GM12878 (cell line): ENCODE measurements around the gene MRPS18B. TPM values are rescaled to one million over a fixed set of nuclear protein-coding genes. Genes with fewer than 3 reads are reported as not detected.
A peak's percentile ranks its signal among the peaks of the same experiment; 100 is the strongest.
"Not testable (repeated sequence)": the region's sequence is repeated elsewhere in the genome, so short reads cannot be mapped to it uniquely, and the experiment has no call there.

Source experiments
- ATAC-seq: fragments of 200-7000 bp; cut with Tn5 transposase; 3 replicates; pipeline ENCODE4 v1.9.1; 2020; ENCODE audit warnings: mild to moderate bottlenecking, moderate library complexity
- BruUV-seq: library from RNA; stranded (reverse); fragments of 400-500 nt; replicated peaks from 2 replicates; lab custom pipeline; 2021; lab: Mats Ljungman, UMichigan
- CTCF ChIA-PET: fragments of 300-600 bp; sonication (Branson Sonifier 250); formaldehyde crosslinking; extraction: SDS; loops from one replicate; lab custom pipeline; 2021; ENCODE audit warnings: inconsistent platforms; lab: Yijun Ruan, JAX
- POLR2A ChIA-PET: fragments of 350-600 bp; formaldehyde crosslinking; extraction: SDS; loops from one replicate; lab custom pipeline; 2021; ENCODE audit warnings: inconsistent platforms; lab: Charles Lee
- RAD21 ChIA-PET: fragments of 300-600 bp; sonication (Branson Sonifier 250); formaldehyde crosslinking; loops from one replicate; lab custom pipeline; 2023; ENCODE audit warnings: antibody characterized with exemption; ENCODE audit not compliant: unreplicated experiment; lab: Charles Lee
- SMC1A ChIA-PET: fragments of 300-600 bp; sonication (Branson Sonifier 250); formaldehyde crosslinking; loops from one replicate; lab custom pipeline; 2023; ENCODE audit not compliant: unreplicated experiment, uncharacterized antibody; lab: Charles Lee
- DNase-seq: peaks from one replicate; pipeline ENCODE4 v3.0.0-alpha.2; 2011; ENCODE audit warnings: low read depth, low spot score
- FAIRE-seq: peaks from 3 replicates; lab custom pipeline; 2011; peaks lifted over from hg19 to GRCh38; lab: Jason Lieb, UNC
- H2AFZ ChIP-seq: 2 replicates; pipeline ENCODE4 v1.6.0; 2011; ENCODE audit warnings: low read depth, low read length, control low read depth; ENCODE audit not compliant: control insufficient read depth
- H3K27ac ChIP-seq: 2 replicates; pipeline ENCODE4 v1.5.1; 2011; ENCODE audit warnings: control low read depth; ENCODE audit not compliant: control insufficient read depth, insufficient read depth
- H3K27me3 ChIP-seq, 2 experiments: replicated peaks in 1 of 2; 2 replicates each; pipeline versions ENCODE4 v1.6.0 to v1.6.1; 2011; ENCODE audit warnings: low read length in 1 of 2; ENCODE audit not compliant: control insufficient read depth in 2 of 2, insufficient read depth in 2 of 2
- H3K36me3 ChIP-seq, 2 experiments: 2 replicates each; pipeline ENCODE4 v1.5.1; 2011; ENCODE audit warnings: low read length in 1 of 2; ENCODE audit not compliant: control insufficient read depth in 2 of 2, insufficient read depth in 2 of 2
- H3K4me1 ChIP-seq: 2 replicates; pipeline ENCODE4 v1.6.1; 2011; ENCODE audit warnings: mild to moderate bottlenecking, low read length, moderate library complexity, mixed read lengths; ENCODE audit not compliant: control insufficient read depth, insufficient read depth
- H3K4me2 ChIP-seq: 2 replicates; pipeline ENCODE4 v1.6.0; 2011; ENCODE audit warnings: control low read depth; ENCODE audit not compliant: control insufficient read depth, insufficient read depth
- H3K4me3 ChIP-seq: fragments of 200-600 bp; sonication (generic); 2 replicates; pipeline ENCODE4 v1.5.1; 2016
- H3K79me2 ChIP-seq: 2 replicates; pipeline ENCODE4 v1.6.0; 2011; ENCODE audit warnings: low read length; ENCODE audit not compliant: control insufficient read depth, insufficient read depth
- H3K9ac ChIP-seq: 2 replicates; pipeline ENCODE4 v1.8.0; 2011; ENCODE audit warnings: low read length, control low read depth, mixed read lengths; ENCODE audit not compliant: control insufficient read depth, insufficient read depth
- H3K9me3 ChIP-seq: replicated peaks from 3 replicates; pipeline ENCODE4 v1.5.1; 2011; ENCODE audit warnings: mild to moderate bottlenecking, low read length; ENCODE audit not compliant: control insufficient read depth, insufficient read depth
- H4K20me1 ChIP-seq: 2 replicates; pipeline ENCODE4 v1.6.0; 2011; ENCODE audit not compliant: control insufficient read depth, insufficient read depth
- TBL1XR1 ChIP-seq: IDR thresholded peaks from 2 replicates; pipeline ENCODE4 v1.6.1; 2012; ENCODE audit warnings: low read depth, low read length, improper control_type of control experiment
- WGBS: methylation state at CpG from one replicate; pipeline ENCODE4 v1.1.6; 2016; ENCODE audit warnings: low lambda C conversion rate; ENCODE audit not compliant: insufficient replicate concordance, insufficient coverage; ENCODE audit errors: missing lambda C conversion rate; 5-methylcytosine and 5-hydroxymethylcytosine counted together
- in situ Hi-C: fragments of 300-500 bp; cut with MboI; formaldehyde crosslinking; loops from 9 replicates; pipeline ENCODE4 v1.14.3; 2018; ENCODE audit warnings: mixed read lengths
- intact Hi-C: fragments of 100-400 bp; cut with micrococcal nuclease; formaldehyde crosslinking; loops from one replicate; pipeline ENCODE4 v1.14.2; 2022; ENCODE audit not compliant: unreplicated experiment
- polyA plus RNA-seq, 11 experiments: library from polyadenylated mRNA; depleted of rRNA in 4 of 11; unstranded in 6 of 11; stranded (reverse) in 5 of 11; fragments of >200 nt; fragmentation: Nextera tagmentation in 4 of 11; fragmentation: Illumina TruSeq in 1 of 11; extraction: Ambion mirVana in 4 of 11; extraction: Trizol in 1 of 11; gene quantifications; 1 replicate in 1 of 11; 2 replicates in 10 of 11; pipeline versions ENCODE4 v1.2.1 to v1.2.3, GENCODE V29; 2011 to 2016; ENCODE audit warnings: inconsistent platforms in 2 of 11, missing spikeins in 2 of 11, low read depth in 1 of 11
- total RNA-seq, 4 experiments: library from RNA; depleted of rRNA in 3 of 4; stranded (reverse); fragments of >200 nt in 3 of 4; fragmentation: Illumina TruSeq in 1 of 4; extraction: Trizol in 1 of 4; gene quantifications; 2 replicates each; pipeline versions ENCODE4 v1.2.1 to v1.2.3, GENCODE V29; 2013 to 2021

The MRPS18B gene
- total and polyA plus RNA-seq, 10 of the 15 experiments (the other 5 are each of a cell fraction or from before 2014, with no cell fraction given), result 80.9 to 259 (median 140) TPM

- H3K4me3 ChIP-seq, BruUV-seq, intact Hi-C loops, H2AFZ ChIP-seq, H4K20me1 ChIP-seq, H3K79me2 ChIP-seq, CTCF ChIA-PET, H3K9ac ChIP-seq, FAIRE-seq, ATAC-seq, in situ Hi-C loops, H3K27ac ChIP-seq, SMC1A ChIA-PET, H3K4me2 ChIP-seq, RAD21 ChIA-PET, DNase-seq, H3K9me3 ChIP-seq, H3K4me1 ChIP-seq, H3K27me3 ChIP-seq: not testable (repeated sequence)
- POLR2A ChIA-PET, result interaction anchor here (0.7 kb wide), 1 partner anchor 17 kb away, joined by 4 read pairs; no protein-coding TSS in a partner anchor
- peaks cover 35 to 41% of the 10 kb centered on the region in 2 experiments for H3K36me3 ChIP-seq
- WGBS, result 86% methylated on average over 5 of the region's 5 CpGs
Observed at GRCh38 chr6:30657922-30658321, 40.3 kb downstream of the MRPS18B start.

- CTCF ChIA-PET, result interaction anchor here (0.8 to 1.4 kb wide), 4 partner anchors 54 to 183 kb away, joined by 3 to 4 read pairs (median 3); no protein-coding TSS in a partner anchor
- BruUV-seq, result TSS peak; percentile 22
- peaks cover 20 to 24% of the 10 kb centered on the region in 2 experiments for H3K36me3 ChIP-seq
Observed at GRCh38 chr6:30664994-30665767, 47.5 kb downstream of the MRPS18B start.

More at GRCh38 chr6:30664994-30665767, 47.5 kb downstream of the MRPS18B start:
- H2AFZ ChIP-seq, result no peak overlapping the region
- H4K20me1 ChIP-seq, result no peaks in the 10 kb centered on the region
- ATAC-seq, result no peak
- DNase-seq, result no peak
- no peak overlapping the region for H3K27ac ChIP-seq
- H3K79me2 ChIP-seq, result no peaks in the 10 kb centered on the region
- no peak for TF ChIP-seq TBL1XR1
- TF ChIP-seq, all 136 proteins: peak for 0
- Histone ChIP-seq H3K4me2 (no peak overlapping the region), H3K4me1 (no peaks in the 10 kb centered on the region), H3K4me3 (no peak overlapping the region), H3K27me3 (no peaks in the 10 kb centered on the region), H3K9me3 (no peaks in the 10 kb centered on the region), H3K9ac (no peak overlapping the region)
- 95% methylated on average over 34 of the region's 34 CpGs for WGBS
- no peak for FAIRE-seq
- in situ Hi-C loops, result no loop called here
- ChIA-PET SMC1A (no interaction called here), POLR2A (interaction anchor here (0.6 to 1.2 kb wide), 2 partner anchors 52 to 294 kb away, joined by 3 to 4 read pairs; no protein-coding TSS in a partner anchor), RAD21 (interaction anchor here (0.9 kb wide), 1 partner anchor 67 kb away, joined by 3 read pairs; no protein-coding TSS in a partner anchor)
- intact Hi-C loops, result no loop called here
